WTC11 (cell line): Measurements from ENCODE around the gene LCN15. TPM values are rescaled to one million over a fixed set of nuclear protein-coding genes. Genes with fewer than 3 reads are reported as not detected.

ENCODE experiments used
- ATAC-seq: fragments of 200-7000 bp; cut with Tn5 transposase; 2 replicates; pipeline ENCODE4 v1.10.0; 2021; ENCODE audit warnings: mild to moderate bottlenecking, moderate library complexity
- CTCF ChIA-PET: fragments of 300-600 bp; sonication (Branson Sonifier 250); formaldehyde crosslinking; loops from one replicate; lab custom pipeline; 2021; ENCODE audit warnings: antibody characterized with exemption; lab: Charles Lee
- POLR2A ChIA-PET: fragments of 350-600 bp; sonication (Branson Sonifier 250); formaldehyde crosslinking; loops from one replicate; lab custom pipeline; 2021; ENCODE audit warnings: antibody characterized with exemption; lab: Charles Lee
- DNase-seq: peaks from one replicate; pipeline ENCODE4 v3.0.0; 2021; ENCODE audit warnings: low spot score
- H3K27ac Mint-ChIP-seq: 2 replicates; pipeline ENCODE4 v1.8.0; 2021; ENCODE audit warnings: mixed read lengths
- H3K27me3 Mint-ChIP-seq: 2 replicates; pipeline ENCODE4 v1.8.0; 2021; ENCODE audit warnings: low read depth, mild to moderate bottlenecking, moderate library complexity, mixed read lengths
- H3K36me3 Mint-ChIP-seq: 2 replicates; pipeline ENCODE4 v1.8.0; 2021; ENCODE audit warnings: mixed read lengths
- H3K4me1 Mint-ChIP-seq: 2 replicates; pipeline ENCODE4 v1.8.0; 2022; ENCODE audit warnings: mixed read lengths
- H3K4me3 Mint-ChIP-seq: 2 replicates; pipeline ENCODE4 v1.8.0; 2021; ENCODE audit warnings: mild to moderate bottlenecking, moderate library complexity, mixed read lengths
- H3K9me3 Mint-ChIP-seq: 2 replicates; pipeline ENCODE4 v1.8.0; 2021; ENCODE audit warnings: mixed read lengths
- CREB1 ChIP-seq: sonication (generic); formaldehyde crosslinking; IDR thresholded peaks from 2 replicates; pipeline ENCODE4 v1.8.0; 2023; ENCODE audit warnings: mild to moderate bottlenecking, missing genetic modification reagents
- EMX1 ChIP-seq: fragments of 250-450 bp; sonication (Bioruptor Pico); IDR thresholded peaks from 2 replicates; pipeline ENCODE4 v1.8.0; 2021; ENCODE audit warnings: mild to moderate bottlenecking
- ERG ChIP-seq: fragments of 250-450 bp; sonication (Bioruptor Pico); IDR thresholded peaks from 2 replicates; pipeline ENCODE4 v1.8.0; 2021; ENCODE audit warnings: mild to moderate bottlenecking
- FOXJ3 ChIP-seq: sonication (generic); formaldehyde crosslinking; IDR thresholded peaks from 2 replicates; pipeline ENCODE4 v1.9.0; 2021; ENCODE audit warnings: missing genetic modification reagents, mild to moderate bottlenecking, borderline replicate concordance
- FOXK1 ChIP-seq: sonication (generic); formaldehyde crosslinking; IDR thresholded peaks from 2 replicates; pipeline ENCODE4 v1.8.0; 2022; ENCODE audit warnings: mild to moderate bottlenecking, moderate library complexity, missing genetic modification reagents
- GRHL2 ChIP-seq: fragments of 250-450 bp; sonication (Bioruptor Pico); IDR thresholded peaks from 2 replicates; pipeline ENCODE4 v1.8.0; 2022; ENCODE audit warnings: mild to moderate bottlenecking, moderate library complexity; ENCODE audit not compliant: insufficient replicate concordance, severe bottlenecking
- IRF1 ChIP-seq: sonication (generic); formaldehyde crosslinking; IDR thresholded peaks from 2 replicates; pipeline ENCODE4 v1.8.0; 2023; ENCODE audit warnings: missing genetic modification reagents
- JAZF1 ChIP-seq: fragments of 250-450 bp; sonication (Bioruptor Pico); IDR thresholded peaks from 2 replicates; pipeline ENCODE4 v1.9.0; 2021; ENCODE audit warnings: moderate library complexity, mild to moderate bottlenecking, inconsistent platforms
- MLX ChIP-seq: sonication (generic); formaldehyde crosslinking; IDR thresholded peaks from 2 replicates; pipeline ENCODE4 v1.8.1; 2023; ENCODE audit warnings: mild to moderate bottlenecking, missing genetic modification reagents, moderate library complexity
- MYBL2 ChIP-seq: sonication (generic); formaldehyde crosslinking; IDR thresholded peaks from 2 replicates; pipeline ENCODE4 v1.8.1; 2023; ENCODE audit warnings: mild to moderate bottlenecking, moderate library complexity, missing genetic modification reagents
- NR1H2 ChIP-seq: sonication (generic); formaldehyde crosslinking; IDR thresholded peaks from 2 replicates; pipeline ENCODE4 v1.9.0; 2021; ENCODE audit warnings: mild to moderate bottlenecking, moderate library complexity, missing genetic modification reagents
- SMAD4 ChIP-seq: sonication (generic); formaldehyde crosslinking; IDR thresholded peaks from 2 replicates; pipeline ENCODE4 v1.8.0; 2022; ENCODE audit warnings: mild to moderate bottlenecking, missing genetic modification reagents
- STAT6 ChIP-seq: sonication (generic); formaldehyde crosslinking; conservative IDR thresholded peaks from 2 replicates; pipeline ENCODE4 v1.8.1; 2023; ENCODE audit warnings: mild to moderate bottlenecking, low read depth, missing genetic modification reagents, moderate library complexity
- TCF7 ChIP-seq: sonication (generic); formaldehyde crosslinking; IDR thresholded peaks from 2 replicates; pipeline ENCODE4 v1.8.0; 2022; ENCODE audit warnings: mild to moderate bottlenecking, low read depth, missing genetic modification reagents, moderate library complexity
- TEAD1 ChIP-seq: sonication (generic); formaldehyde crosslinking; IDR thresholded peaks from 2 replicates; pipeline ENCODE4 v1.8.0; 2022; ENCODE audit warnings: mild to moderate bottlenecking, missing genetic modification reagents
- ZBTB21 ChIP-seq: sonication (generic); formaldehyde crosslinking; IDR thresholded peaks from 2 replicates; pipeline ENCODE4 v1.8.1; 2023; ENCODE audit warnings: mild to moderate bottlenecking, missing genetic modification reagents, borderline replicate concordance
- ZSCAN18 ChIP-seq: fragments of 250-450 bp; sonication (Bioruptor Pico); IDR thresholded peaks from 2 replicates; pipeline ENCODE4 v2.1.2; 2022; ENCODE audit warnings: mild to moderate bottlenecking, moderate library complexity
- total RNA-seq: library from RNA; stranded (reverse); gene quantifications from 3 replicates; pipeline ENCODE4 v1.2.3, GENCODE V29; 2021
- TF ChIP-seq, protein P1 (sequence below): sonication (generic); formaldehyde crosslinking; IDR thresholded peaks from 2 replicates; pipeline ENCODE4 v1.8.1; 2023; ENCODE audit warnings: mild to moderate bottlenecking, missing genetic modification reagents, borderline replicate concordance
- TF ChIP-seq, protein P2 (sequence below): sonication (generic); formaldehyde crosslinking; IDR thresholded peaks from 2 replicates; pipeline ENCODE4 v1.8.1; 2022; ENCODE audit warnings: mild to moderate bottlenecking, missing genetic modification reagents, moderate library complexity, borderline replicate concordance
- TF ChIP-seq, protein P3 (sequence below): fragments of 250-450 bp; sonication (Bioruptor Pico); IDR thresholded peaks from 2 replicates; pipeline ENCODE4 v1.9.0; 2021; ENCODE audit warnings: moderate library complexity, mild to moderate bottlenecking, inconsistent platforms, borderline replicate concordance

The LCN15 gene
- total RNA-seq, 1 experiment from 2014 or later: 0.52 TPM

DNA sequence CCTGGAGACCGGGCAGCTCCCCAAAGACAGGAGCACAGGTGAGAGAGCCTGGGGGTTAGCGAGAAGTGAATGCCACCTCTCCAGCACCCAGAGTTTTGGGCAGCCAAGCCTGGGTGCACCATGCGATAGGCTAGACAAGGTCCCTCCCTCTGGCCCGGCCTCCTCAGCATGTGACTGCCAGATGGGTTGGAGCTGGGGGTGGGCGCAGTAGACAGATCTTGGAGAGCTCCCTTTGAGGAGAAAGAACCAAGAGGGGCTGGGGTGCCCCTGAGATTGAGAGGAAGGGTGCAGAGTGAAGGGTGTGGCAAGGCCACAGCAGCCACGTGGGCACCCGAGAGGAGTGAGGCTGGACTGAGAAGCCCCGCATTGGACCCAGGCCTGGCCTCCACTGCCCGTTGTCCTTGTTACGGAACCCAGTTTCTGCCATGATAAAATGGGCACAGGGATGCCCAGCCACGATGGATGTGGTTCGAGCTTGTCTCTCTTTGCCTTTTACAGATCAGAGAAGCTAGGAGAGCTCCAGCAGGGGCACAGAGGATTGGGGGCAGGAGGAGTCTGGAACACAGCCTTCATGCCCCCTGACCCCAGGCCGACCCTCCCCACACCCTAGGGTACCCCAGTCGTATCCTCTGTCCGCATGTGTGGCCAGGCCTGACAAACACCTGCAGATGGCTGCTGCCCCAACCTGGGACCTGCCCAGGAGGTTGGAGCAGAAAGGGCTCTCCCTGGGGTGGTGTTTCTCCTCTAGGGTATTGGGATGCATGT, 28.2 kb upstream of the LCN15 start:
- Mint-ChIP-seq H3K4me3 (peak overlapping the region; percentile 78), H3K27ac (no peak overlapping the region), H3K4me1 (peaks cover 32% of the 10 kb centered on the region), H3K9me3 (no peaks in the 10 kb centered on the region), H3K36me3 (peaks cover 3% of the 10 kb centered on the region; the same call in 1 of the 2 replicates), H3K27me3 (peaks cover 16% of the 10 kb centered on the region)
- TF ChIP-seq STAT6 (CRISPR knock-in tag) (no peak), MYBL2 (no peak), JAZF1 (CRISPR knock-in tag) (no peak), TEAD1 (no peak), ZSCAN18 (no peak), GRHL2 (no peak), EMX1 (CRISPR knock-in tag) (no peak), FOXK1 (no peak), CREB1 (no peak), ZBTB21 (CRISPR knock-in tag) (no peak), FOXJ3 (CRISPR knock-in tag) (no peak), IRF1 (CRISPR knock-in tag) (no peak), TCF7 (CRISPR knock-in tag) (no peak), ERG (no peak), SMAD4 (CRISPR knock-in tag) (no peak), MLX (no peak), NR1H2 (CRISPR knock-in tag) (no peak)
- TF ChIP-seq, protein P1, sequence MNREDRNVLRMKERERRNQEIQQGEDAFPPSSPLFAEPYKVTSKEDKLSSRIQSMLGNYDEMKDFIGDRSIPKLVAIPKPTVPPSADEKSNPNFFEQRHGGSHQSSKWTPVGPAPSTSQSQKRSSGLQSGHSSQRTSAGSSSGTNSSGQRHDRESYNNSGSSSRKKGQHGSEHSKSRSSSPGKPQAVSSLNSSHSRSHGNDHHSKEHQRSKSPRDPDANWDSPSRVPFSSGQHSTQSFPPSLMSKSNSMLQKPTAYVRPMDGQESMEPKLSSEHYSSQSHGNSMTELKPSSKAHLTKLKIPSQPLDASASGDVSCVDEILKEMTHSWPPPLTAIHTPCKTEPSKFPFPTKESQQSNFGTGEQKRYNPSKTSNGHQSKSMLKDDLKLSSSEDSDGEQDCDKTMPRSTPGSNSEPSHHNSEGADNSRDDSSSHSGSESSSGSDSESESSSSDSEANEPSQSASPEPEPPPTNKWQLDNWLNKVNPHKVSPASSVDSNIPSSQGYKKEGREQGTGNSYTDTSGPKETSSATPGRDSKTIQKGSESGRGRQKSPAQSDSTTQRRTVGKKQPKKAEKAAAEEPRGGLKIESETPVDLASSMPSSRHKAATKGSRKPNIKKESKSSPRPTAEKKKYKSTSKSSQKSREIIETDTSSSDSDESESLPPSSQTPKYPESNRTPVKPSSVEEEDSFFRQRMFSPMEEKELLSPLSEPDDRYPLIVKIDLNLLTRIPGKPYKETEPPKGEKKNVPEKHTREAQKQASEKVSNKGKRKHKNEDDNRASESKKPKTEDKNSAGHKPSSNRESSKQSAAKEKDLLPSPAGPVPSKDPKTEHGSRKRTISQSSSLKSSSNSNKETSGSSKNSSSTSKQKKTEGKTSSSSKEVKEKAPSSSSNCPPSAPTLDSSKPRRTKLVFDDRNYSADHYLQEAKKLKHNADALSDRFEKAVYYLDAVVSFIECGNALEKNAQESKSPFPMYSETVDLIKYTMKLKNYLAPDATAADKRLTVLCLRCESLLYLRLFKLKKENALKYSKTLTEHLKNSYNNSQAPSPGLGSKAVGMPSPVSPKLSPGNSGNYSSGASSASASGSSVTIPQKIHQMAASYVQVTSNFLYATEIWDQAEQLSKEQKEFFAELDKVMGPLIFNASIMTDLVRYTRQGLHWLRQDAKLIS (CRISPR knock-in tag): no peak
- TF ChIP-seq, protein P2, sequence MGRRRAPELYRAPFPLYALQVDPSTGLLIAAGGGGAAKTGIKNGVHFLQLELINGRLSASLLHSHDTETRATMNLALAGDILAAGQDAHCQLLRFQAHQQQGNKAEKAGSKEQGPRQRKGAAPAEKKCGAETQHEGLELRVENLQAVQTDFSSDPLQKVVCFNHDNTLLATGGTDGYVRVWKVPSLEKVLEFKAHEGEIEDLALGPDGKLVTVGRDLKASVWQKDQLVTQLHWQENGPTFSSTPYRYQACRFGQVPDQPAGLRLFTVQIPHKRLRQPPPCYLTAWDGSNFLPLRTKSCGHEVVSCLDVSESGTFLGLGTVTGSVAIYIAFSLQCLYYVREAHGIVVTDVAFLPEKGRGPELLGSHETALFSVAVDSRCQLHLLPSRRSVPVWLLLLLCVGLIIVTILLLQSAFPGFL (CRISPR knock-in tag): no peak
- TF ChIP-seq, protein P3, sequence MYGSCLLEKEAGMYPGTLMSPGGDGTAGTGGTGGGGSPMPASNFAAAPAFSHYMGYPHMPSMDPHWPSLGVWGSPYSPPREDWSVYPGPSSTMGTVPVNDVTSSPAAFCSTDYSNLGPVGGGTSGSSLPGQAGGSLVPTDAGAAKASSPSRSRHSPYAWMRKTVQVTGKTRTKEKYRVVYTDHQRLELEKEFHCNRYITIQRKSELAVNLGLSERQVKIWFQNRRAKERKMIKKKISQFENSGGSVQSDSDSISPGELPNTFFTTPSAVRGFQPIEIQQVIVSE (CRISPR knock-in tag): no peak
- DNase-seq: no peak
- CTCF ChIA-PET: interaction anchor here (0.6 to 3.1 kb wide), 10 partner anchors 8 to 237 kb away, joined by 3 to 28 read pairs (median 4); partner anchors contain the start of genes AJM1 and RABL6
- ATAC-seq: no peak
- POLR2A ChIA-PET: no interaction called here
